ENCODE data around the gene ROCK2. TPM values are rescaled to one million over a fixed set of nuclear protein-coding genes. Genes with fewer than 3 reads are reported as not detected.

Gene ROCK2
- total and polyA plus RNA-seq, 2 of the 13 experiments (the other 11 are each of a cell fraction or from before 2014, with no cell fraction given): 38.1 to 119 TPM

GRCh38 chr2:11158916-11159573 is 185.4 kb downstream of the ROCK2 start (continued):
- TF ChIP-seq ZSCAN29 (CRISPR knock-in tag; conservative IDR thresholded peaks at IDR 0.05) (no peak), SRY (CRISPR knock-in tag; IDR thresholded peaks at IDR 0.05) (no peak), NR2F1 (CRISPR knock-in tag; IDR thresholded peaks at IDR 0.05) (peak in 1 of 2 experiments; percentile 25; a peak in 1 of 4 replicates), ATF5 (CRISPR knock-in tag; IDR thresholded peaks at IDR 0.05; ENCODE audit: low read depth) (no peak), CERS6 (CRISPR knock-in tag; IDR thresholded peaks at IDR 0.05) (no peak), ZNF441 (CRISPR knock-in tag; IDR thresholded peaks at IDR 0.05; ENCODE audit: borderline replicate concordance) (peak; percentile 61; the same call in 1 of the 2 replicates), MBD4 (IDR thresholded peaks at IDR 0.05; ENCODE audit: borderline replicate concordance, low read length) (no peak), RBFOX2 (IDR thresholded peaks at IDR 0.05; ENCODE audit: low read depth, low read length) (no peak), RXRA (CRISPR knock-in tag; IDR thresholded peaks at IDR 0.05) (peak; percentile 14; the same call in 1 of the 2 replicates), MLLT10 (CRISPR knock-in tag; IDR thresholded peaks at IDR 0.05) (no peak), ZBTB44 (CRISPR knock-in tag; IDR thresholded peaks at IDR 0.05) (no peak), ZNF44 (CRISPR knock-in tag; IDR thresholded peaks at IDR 0.05) (0 out of 2 replicates have a peak, but pooled peaks have one; percentile 33), ZNF546 (CRISPR knock-in tag; conservative IDR thresholded peaks at IDR 0.05) (no peak), MAFG (CRISPR knock-in tag; IDR thresholded peaks at IDR 0.05) (no peak), NFYB (CRISPR knock-in tag; IDR thresholded peaks at IDR 0.05) (0 out of 2 replicates have a peak, but pooled peaks have one; percentile 16), ZNF276 (CRISPR knock-in tag; IDR thresholded peaks at IDR 0.05; ENCODE audit: low read depth) (no peak), ZNF510 (CRISPR knock-in tag; IDR thresholded peaks at IDR 0.05; ENCODE audit: low read depth) (no peak), ZNF3 (CRISPR knock-in tag; IDR thresholded peaks at IDR 0.05) (no peak), ZNF160 (CRISPR knock-in tag; IDR thresholded peaks at IDR 0.05) (no peak), SALL1 (CRISPR knock-in tag; IDR thresholded peaks at IDR 0.05) (peak; percentile 25; the same call in 1 of the 2 replicates), ZNF577 (CRISPR knock-in tag; IDR thresholded peaks at IDR 0.05; ENCODE audit: borderline replicate concordance, low read depth) (no peak), ZNF335 (CRISPR knock-in tag; IDR thresholded peaks at IDR 0.05) (no peak), RARG (CRISPR knock-in tag; IDR thresholded peaks at IDR 0.05; ENCODE audit: low read depth) (no peak), E2F1 (CRISPR knock-in tag; IDR thresholded peaks at IDR 0.05) (no peak), ZNF292 (CRISPR knock-in tag; IDR thresholded peaks at IDR 0.05; ENCODE audit: borderline replicate concordance, low read depth) (peak; percentile 51; the same call in 1 of the 2 replicates)

All from HepG2 (cell line).